SU-DHL-6 (cell line): Measurements from ENCODE around the gene MAML1.

Experiments used
- H2AFZ ChIP-seq: fragments of 200-600 bp; sonication (generic); 2 replicates; pipeline ENCODE4 v1.6.1; 2014; ENCODE audit warnings: low read depth, mild to moderate bottlenecking, moderate library complexity, mixed read lengths, antibody characterized with exemption, low read length; ENCODE audit not compliant: severe bottlenecking
- H3F3A ChIP-seq: fragments of 200-600 bp; shearing (Covaris generic); 2 replicates; pipeline ENCODE4 v1.6.0; 2016; ENCODE audit warnings: antibody characterized with exemption, mild to moderate bottlenecking; ENCODE audit not compliant: insufficient read depth
- H3K27ac ChIP-seq: fragments of 200-600 bp; sonication (generic); 2 replicates; pipeline ENCODE4 v1.5.1; 2016; ENCODE audit warnings: low read depth, mild to moderate bottlenecking, low read length, moderate library complexity, mixed read lengths
- H3K27me3 ChIP-seq: fragments of 200-600 bp; sonication (generic), shearing (Covaris generic); 2 replicates; pipeline ENCODE4 v1.6.0; 2014; ENCODE audit warnings: mild to moderate bottlenecking, low read length
- H3K36me3 ChIP-seq: fragments of 200-600 bp; sonication (generic); 2 replicates; pipeline ENCODE4 v1.6.1; 2014; ENCODE audit warnings: mild to moderate bottlenecking, low read length, mixed read lengths
- H3K4me2 ChIP-seq: fragments of 300-600, 200-600 bp; shearing (Covaris generic), sonication (generic); 2 replicates; pipeline ENCODE4 v1.6.0; 2014; ENCODE audit warnings: low read length, low read depth, mild to moderate bottlenecking; ENCODE audit not compliant: poor library complexity, severe bottlenecking
- H3K4me3 ChIP-seq: fragments of 200-600 bp; sonication (generic); 2 replicates; pipeline ENCODE4 v1.5.1; 2014; ENCODE audit warnings: antibody characterized with exemption, low read length, mild to moderate bottlenecking, mixed read lengths; ENCODE audit not compliant: insufficient read depth, poor library complexity, severe bottlenecking
- H3K79me2 ChIP-seq: fragments of 200-600 bp; sonication (generic); 2 replicates; pipeline ENCODE4 v1.6.1; 2014; ENCODE audit warnings: mild to moderate bottlenecking, low read length, moderate library complexity; ENCODE audit not compliant: insufficient read depth
- H3K9ac ChIP-seq: fragments of 200-600 bp; sonication (generic); 2 replicates; pipeline ENCODE4 v1.7.0; 2014; ENCODE audit warnings: mild to moderate bottlenecking, low read length
- H3K9me2 ChIP-seq: fragments of 200-600 bp; sonication (generic); replicated peaks from 2 replicates; pipeline ENCODE4 v1.6.1; 2014; ENCODE audit warnings: low read length; ENCODE audit not compliant: insufficient read depth
- H3K9me3 ChIP-seq: fragments of 200-600 bp; sonication (generic); 2 replicates; pipeline ENCODE4 v1.6.1; 2014; ENCODE audit warnings: low read length, mixed read lengths; ENCODE audit not compliant: insufficient read depth
- H4K20me1 ChIP-seq: fragments of 200-600 bp; sonication (generic); 2 replicates; pipeline ENCODE4 v1.6.1; 2014; ENCODE audit warnings: low read depth, mild to moderate bottlenecking, antibody characterized with exemption, low read length, moderate library complexity, mixed read lengths
- CTCF ChIP-seq: fragments of 200-600 bp; sonication (generic); IDR thresholded peaks from one replicate; pipeline ENCODE4 v1.5.1; 2017; ENCODE audit warnings: antibody characterized with exemption, mild to moderate bottlenecking, low read length, moderate library complexity; ENCODE audit not compliant: insufficient read depth, poor library complexity, severe bottlenecking
- EZH2phosphoT487 ChIP-seq: fragments of 200-600 bp; sonication (generic), shearing (Covaris generic); conservative IDR thresholded peaks from 2 replicates; pipeline ENCODE4 v1.6.1; 2018; ENCODE audit warnings: mild to moderate bottlenecking, antibody characterized with exemption, low read length, moderate library complexity, mixed read lengths

Gene MAML1

GRCh38 chr5:179749857-179750508 lies 17.4 kb downstream of the MAML1 start:
- H3K36me3 ChIP-seq, result no peaks in the 10 kb centered on the region
- H3K4me3 ChIP-seq, result no peak overlapping the region
- TF ChIP-seq CTCF, result no peak
- no peak for TF ChIP-seq EZH2phosphoT487
- no peaks in the 10 kb centered on the region for H3F3A ChIP-seq
- no peak overlapping the region for H3K4me2 ChIP-seq
- H3K9me3 ChIP-seq, result no peaks in the 10 kb centered on the region
- H4K20me1 ChIP-seq, result no peaks in the 10 kb centered on the region; the same call in 1 of the 2 replicates
- no peak overlapping the region for H2AFZ ChIP-seq
- peaks cover 83% of the 10 kb centered on the region for H3K79me2 ChIP-seq
- no peak overlapping the region for H3K9ac ChIP-seq
- no peaks in the 10 kb centered on the region for H3K9me2 ChIP-seq
- no peak overlapping the region for H3K27ac ChIP-seq
- H3K27me3 ChIP-seq, result no peaks in the 10 kb centered on the region

GRCh38 chr5:179753971-179754370 lies 21.3 kb downstream of the MAML1 start:
- Histone ChIP-seq H3K9me2 (no peaks in the 10 kb centered on the region), H3K4me2 (no peak overlapping the region), H3K27me3 (no peaks in the 10 kb centered on the region), H3K9me3 (no peaks in the 10 kb centered on the region), H3K9ac (no peak overlapping the region), H3F3A (no peaks in the 10 kb centered on the region), H3K79me2 (peaks cover 85% of the 10 kb centered on the region), H3K36me3 (no peaks in the 10 kb centered on the region), H2AFZ (no peak overlapping the region), H4K20me1 (no peaks in the 10 kb centered on the region; the same call in 1 of the 2 replicates), H3K27ac (no peak overlapping the region), H3K4me3 (no peak overlapping the region)
- TF ChIP-seq EZH2phosphoT487 (no peak), CTCF (no peak)

- H2AFZ ChIP-seq, result no peak overlapping the region
- H3K36me3 ChIP-seq, result no peaks in the 10 kb centered on the region
- H3K4me2 ChIP-seq, result no peak overlapping the region
- H3F3A ChIP-seq, result no peaks in the 10 kb centered on the region
- TF ChIP-seq CTCF (no peak), EZH2phosphoT487 (no peak)
- no peaks in the 10 kb centered on the region for H3K9me2 ChIP-seq
- no peaks in the 10 kb centered on the region for H4K20me1 ChIP-seq
- H3K27me3 ChIP-seq, result no peaks in the 10 kb centered on the region
- no peaks in the 10 kb centered on the region for H3K9me3 ChIP-seq
- no peak overlapping the region for H3K9ac ChIP-seq
- H3K27ac ChIP-seq, result no peak overlapping the region
- H3K79me2 ChIP-seq, result peaks cover 85% of the 10 kb centered on the region
- no peak overlapping the region for H3K4me3 ChIP-seq
These were observed 22.4 kb downstream of the MAML1 start for GRCh38 chr5:179755022-179755421.
